HepG2 (cell line): Measurements from ENCODE around the gene MTR.

Source experiments
- CTCF ChIP-seq: sonication (generic); formaldehyde crosslinking; IDR thresholded peaks from 2 replicates; pipeline ENCODE4 v1.5.0; 2020; ENCODE audit warnings: mild to moderate bottlenecking, missing genetic modification reagents, moderate library complexity
- FOXK1 ChIP-seq: sonication (generic); formaldehyde crosslinking; IDR thresholded peaks from 2 replicates; pipeline ENCODE4 v1.4.0; 2020; ENCODE audit warnings: low read depth, missing genetic modification reagents, borderline replicate concordance
- JUN ChIP-seq: sonication (generic); formaldehyde crosslinking; IDR thresholded peaks from 2 replicates; pipeline ENCODE4 v1.4.0; 2020; ENCODE audit warnings: mild to moderate bottlenecking, missing genetic modification reagents
- TRAFD1 ChIP-seq: sonication (generic); formaldehyde crosslinking; IDR thresholded peaks from 2 replicates; pipeline ENCODE4 v1.5.1; 2020; ENCODE audit warnings: missing genetic modification reagents, mild to moderate bottlenecking, borderline replicate concordance
- TF ChIP-seq, protein P1 (sequence below): sonication (generic); IDR thresholded peaks from 2 replicates; pipeline ENCODE4 v1.6.1; 2016; ENCODE audit warnings: low read depth, borderline replicate concordance

GRCh38 chr1:236853921-236854604 is 59.0 kb downstream of the MTR start:
- no peak for TF ChIP-seq TRAFD1 (CRISPR knock-in tag)
- no peak for TF ChIP-seq CTCF (CRISPR knock-in tag)
- no peak for TF ChIP-seq FOXK1 (CRISPR knock-in tag)
- TF ChIP-seq, protein P1, sequence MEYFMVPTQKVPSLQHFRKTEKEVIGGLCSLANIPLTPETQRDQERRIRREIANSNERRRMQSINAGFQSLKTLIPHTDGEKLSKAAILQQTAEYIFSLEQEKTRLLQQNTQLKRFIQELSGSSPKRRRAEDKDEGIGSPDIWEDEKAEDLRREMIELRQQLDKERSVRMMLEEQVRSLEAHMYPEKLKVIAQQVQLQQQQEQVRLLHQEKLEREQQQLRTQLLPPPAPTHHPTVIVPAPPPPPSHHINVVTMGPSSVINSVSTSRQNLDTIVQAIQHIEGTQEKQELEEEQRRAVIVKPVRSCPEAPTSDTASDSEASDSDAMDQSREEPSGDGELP: no peak
- no peak for TF ChIP-seq JUN (CRISPR knock-in tag)
